Measurements from ENCODE around the gene AFAP1L1. TPM values are rescaled to one million over a fixed set of nuclear protein-coding genes. Genes with fewer than 3 reads are reported as not detected.

AFAP1L1 gene
- total and polyA plus RNA-seq, 9 of the 15 experiments (the other 6 are each of a cell fraction or from before 2014, with no cell fraction given), result 0.01 to 0.12 (median 0.03) TPM; not detected in 4

DNA sequence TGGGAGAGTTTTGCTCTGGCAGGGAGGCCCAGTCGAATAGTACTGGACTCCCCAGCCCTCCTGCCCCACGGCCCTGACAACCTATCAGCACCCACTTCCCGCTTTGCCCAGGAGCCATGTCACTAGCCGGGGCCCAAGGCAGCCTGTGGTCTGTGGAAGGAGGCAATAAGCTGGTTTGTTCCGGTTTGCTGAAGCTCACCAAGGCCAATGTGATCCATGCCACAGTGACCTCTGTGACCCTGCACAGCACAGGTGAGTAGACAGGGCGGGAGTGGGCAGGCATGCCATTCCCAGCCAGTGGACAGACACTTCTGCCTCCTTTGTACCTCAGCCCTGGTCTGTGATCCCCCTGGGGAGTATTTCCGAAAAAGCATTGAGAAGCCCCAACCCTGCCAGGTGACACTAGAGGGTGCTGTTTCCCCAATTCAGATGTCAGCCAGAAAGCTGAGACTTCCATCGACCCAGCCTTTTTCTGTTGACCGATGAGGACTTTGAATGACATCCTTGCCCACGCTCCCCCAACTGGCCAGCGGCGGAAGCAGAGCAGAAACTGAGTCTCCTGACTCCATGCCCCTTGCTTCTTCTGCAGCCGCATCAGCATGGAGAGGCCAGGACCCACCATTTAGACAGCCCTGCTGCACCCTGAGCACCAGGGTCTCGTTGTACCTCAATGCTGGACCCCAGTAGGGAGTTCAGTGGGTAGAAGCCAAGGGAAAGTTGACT lies 95.8 kb downstream of the AFAP1L1 start:
- FAIRE-seq (peak; percentile 99), ATAC-seq (peak; percentile 90), DNase-seq (ENCODE audit: extremely low read depth in 1 of 4, low spot score in 3 of 4) (peak; percentile 74 to 90 (median 81))
- Histone ChIP-seq H3K4me1 (replicated peaks in 1 of 2; ENCODE audit: control insufficient read depth in 2 of 2, insufficient read depth in 2 of 2, low read length in 2 of 2) (peaks cover 23 to 25% of the 10 kb centered on the region in 2 experiments; a peak in 4 of 5 replicates), H3K36me3 (ENCODE audit: control insufficient read depth, insufficient read depth, low read length) (no peaks in the 10 kb centered on the region), H3K9ac (ENCODE audit: insufficient read depth in 1 of 2, low read depth in 2 of 2, low read length in 2 of 2) (peak overlapping the region in 1 of 2 experiments; percentile 77; a peak in 2 of 4 replicates), H3K27me3 (ENCODE audit: control insufficient read depth in 2 of 2, insufficient read depth in 2 of 2, low read length in 2 of 2) (no peaks in the 10 kb centered on the region), H4K20me1 (replicated peaks; ENCODE audit: control insufficient read depth, insufficient read depth, low read length) (no peaks in the 10 kb centered on the region), H3K79me2 (ENCODE audit: control insufficient read depth, insufficient read depth, low read length) (no peaks in the 10 kb centered on the region), H3K9me1 (ENCODE audit: control insufficient read depth, insufficient read depth, low read length) (no peaks in the 10 kb centered on the region), H2AFZ (ENCODE audit: low read depth, low read length) (peak overlapping the region; percentile 37; the same call in 1 of the 2 replicates), H3K4me2 (ENCODE audit: insufficient read depth, low read length) (peak overlapping the region; percentile 34; the same call in 1 of the 2 replicates), H3K27ac (ENCODE audit: extremely low read depth, low read depth, low read length) (no peak overlapping the region), H3K9me3 (replicated peaks; ENCODE audit: control insufficient read depth, insufficient read depth, low read depth, low read length) (no peaks in the 10 kb centered on the region), H3K4me3 (no peak overlapping the region)
- 21% methylated on average over 14 of the region's 14 CpGs for WGBS (ENCODE audit: insufficient coverage, low coverage, missing lambda C conversion rate)
- in situ Hi-C loops (cut with MboI), result no loop called here
- ChIA-PET POLR2A (interaction anchor here (0.6 to 2.1 kb wide), 13 partner anchors 10 to 196 kb away, joined by 3 to 9 read pairs (median 3); partner anchors contain the start of genes GRPEL2 and PCYOX1L), CTCF (ENCODE audit: low intra/inter-chr PET ratio) (interaction anchor here (0.6 to 1.8 kb wide), 6 partner anchors 47 to 461 kb away, joined by 3 to 9 read pairs (median 4); no protein-coding TSS in a partner anchor)
- intact Hi-C loops (cut with micrococcal nuclease), result loop anchor here (1.0 to 5.0 kb wide), 4 partner anchors 50 to 251 kb away; no protein-coding TSS in a partner anchor
- BruUV-seq (replicated peaks), result no TSS peak
- TF ChIP-seq HEY1 (CRISPR knock-in tag; IDR thresholded peaks at IDR 0.05; ENCODE audit: borderline replicate concordance), result no peak
- TF ChIP-seq, protein P1, sequence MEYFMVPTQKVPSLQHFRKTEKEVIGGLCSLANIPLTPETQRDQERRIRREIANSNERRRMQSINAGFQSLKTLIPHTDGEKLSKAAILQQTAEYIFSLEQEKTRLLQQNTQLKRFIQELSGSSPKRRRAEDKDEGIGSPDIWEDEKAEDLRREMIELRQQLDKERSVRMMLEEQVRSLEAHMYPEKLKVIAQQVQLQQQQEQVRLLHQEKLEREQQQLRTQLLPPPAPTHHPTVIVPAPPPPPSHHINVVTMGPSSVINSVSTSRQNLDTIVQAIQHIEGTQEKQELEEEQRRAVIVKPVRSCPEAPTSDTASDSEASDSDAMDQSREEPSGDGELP (CRISPR knock-in tag; IDR thresholded peaks at IDR 0.05; ENCODE audit: borderline replicate concordance), result peak; percentile 37; the same call in 1 of the 2 replicates
- no peak for TF ChIP-seq ZNF398 (CRISPR knock-in tag; IDR thresholded peaks at IDR 0.05)
- TF ChIP-seq ZBTB1 (CRISPR knock-in tag; IDR thresholded peaks at IDR 0.05; ENCODE audit: borderline replicate concordance, low read depth), result no peak
- TF ChIP-seq JUNB (CRISPR knock-in tag; conservative IDR thresholded peaks at IDR 0.05), result no peak
- TF ChIP-seq NBN (IDR thresholded peaks at IDR 0.05; ENCODE audit: low read depth), result no peak
- no peak for TF ChIP-seq NKRF (IDR thresholded peaks at IDR 0.05; ENCODE audit: borderline replicate concordance)
- no peak for TF ChIP-seq ZC3H4 (CRISPR knock-in tag; IDR thresholded peaks at IDR 0.05; ENCODE audit: borderline replicate concordance)
- peak; percentile 41; the same call in 1 of the 2 replicates for TF ChIP-seq KLF16 (IDR thresholded peaks at IDR 0.05)
- no peak for TF ChIP-seq ZSCAN32 (CRISPR knock-in tag; IDR thresholded peaks at IDR 0.05)
- TF ChIP-seq ZNF507 (tag; conservative IDR thresholded peaks at IDR 0.05), result no peak
- TF ChIP-seq STAT5A (IDR thresholded peaks at IDR 0.05; ENCODE audit: borderline replicate concordance, low read length), result no peak
- 0 out of 2 replicates have a peak, but pooled peaks have one; percentile 61 for TF ChIP-seq CTBP1 (IDR thresholded peaks at IDR 0.05; ENCODE audit: borderline replicate concordance)
- TF ChIP-seq MAFK (IDR thresholded peaks at IDR 0.05; ENCODE audit: low read length), result peak; percentile 15; the same call in 1 of the 2 replicates
- no peak for TF ChIP-seq GATAD2A (IDR thresholded peaks at IDR 0.05)
- TF ChIP-seq ZNF282 (CRISPR knock-in tag; IDR thresholded peaks at IDR 0.05), result no peak
- TF ChIP-seq GATA2 (CRISPR knock-in tag; IDR thresholded peaks at IDR 0.05), result no peak
- TF ChIP-seq EGR1 (conservative IDR thresholded peaks at IDR 0.05), result 0 out of 2 replicates have a peak, but pooled peaks have one; percentile 26

All from K562 (cell line).